GM23338 (cell line): Measurements from ENCODE around the gene RNF212B. TPM values are rescaled to one million over a fixed set of nuclear protein-coding genes. Genes with fewer than 3 reads are reported as not detected.
"Not testable (repeated sequence)": the region's sequence is repeated elsewhere in the genome, so short reads cannot be mapped to it uniquely, and the experiment has no call there.

Source experiments
- ATAC-seq: fragments of 200-7000 bp; cut with Tn5 transposase; 3 replicates; pipeline ENCODE4 v1.9.1; 2020
- DNase-seq: peaks from one replicate; pipeline ENCODE4 v3.0.0-alpha.2; 2015; ENCODE audit warnings: low spot score
- H2AFZ ChIP-seq: fragments of 200-600 bp; sonication (generic); 2 replicates; pipeline ENCODE4 v1.8.0; 2016; ENCODE audit warnings: antibody characterized with exemption, mild to moderate bottlenecking, moderate library complexity
- H3F3A ChIP-seq: fragments of 200-600 bp; sonication (generic); replicated peaks from 2 replicates; pipeline ENCODE4 v1.8.0; 2017; ENCODE audit warnings: antibody characterized with exemption, mixed run types, low read depth
- H3K27ac ChIP-seq: fragments of 200-600 bp; sonication (generic); 2 replicates; pipeline ENCODE4 v1.6.1; 2016; ENCODE audit warnings: low read depth
- H3K27me3 ChIP-seq: fragments of 200-600 bp; sonication (generic); 2 replicates; pipeline ENCODE4 v1.8.0; 2016; ENCODE audit warnings: mild to moderate bottlenecking, mixed run types, moderate library complexity; ENCODE audit not compliant: insufficient read depth
- H3K36me3 ChIP-seq: fragments of 200-600 bp; sonication (generic); 2 replicates; pipeline ENCODE4 v1.8.0; 2016; ENCODE audit warnings: mild to moderate bottlenecking; ENCODE audit not compliant: insufficient read depth
- H3K4me1 ChIP-seq: fragments of 200-600 bp; sonication (generic); 2 replicates; pipeline ENCODE4 v1.8.0; 2016; ENCODE audit warnings: mild to moderate bottlenecking, moderate library complexity; ENCODE audit not compliant: insufficient read depth
- H3K4me2 ChIP-seq: fragments of 200-600 bp; sonication (generic); 2 replicates; pipeline ENCODE4 v1.7.1; 2017; ENCODE audit warnings: mixed run types
- H3K4me3 ChIP-seq: fragments of 200-600 bp; sonication (generic); 2 replicates; pipeline ENCODE4 v1.6.1; 2016; ENCODE audit warnings: mixed run types
- H3K79me2 ChIP-seq: fragments of 200-600 bp; sonication (generic); replicated peaks from 2 replicates; pipeline ENCODE4 v1.8.0; 2017; ENCODE audit warnings: mild to moderate bottlenecking; ENCODE audit not compliant: insufficient read depth
- H3K9me2 ChIP-seq: fragments of 200-600 bp; sonication (generic); 2 replicates; pipeline ENCODE4 v1.8.0; 2017; ENCODE audit not compliant: insufficient read depth
- H4K20me1 ChIP-seq: fragments of 200-600 bp; sonication (generic); replicated peaks from 2 replicates; pipeline ENCODE4 v1.8.0; 2017; ENCODE audit warnings: mild to moderate bottlenecking; ENCODE audit not compliant: insufficient read depth
- H3K27ac Mint-ChIP-seq: 2 replicates; pipeline ENCODE4 v1.8.0; 2020; ENCODE audit warnings: inconsistent platforms, mild to moderate bottlenecking, moderate library complexity, mixed read lengths
- H3K27me3 Mint-ChIP-seq: 3 replicates; pipeline ENCODE4 v1.8.0; 2022; ENCODE audit warnings: low read depth, mild to moderate bottlenecking, moderate library complexity, mixed read lengths, inconsistent platforms; ENCODE audit not compliant: insufficient read depth, poor library complexity
- H3K36me3 Mint-ChIP-seq: 3 replicates; pipeline ENCODE4 v1.8.0; 2021; ENCODE audit warnings: low read depth, mild to moderate bottlenecking, inconsistent platforms, moderate library complexity, mixed read lengths
- H3K4me1 Mint-ChIP-seq: 3 replicates; pipeline ENCODE4 v1.8.0; 2020; ENCODE audit warnings: mild to moderate bottlenecking, inconsistent platforms, mixed read lengths
- H3K4me3 Mint-ChIP-seq: 3 replicates; pipeline ENCODE4 v1.8.0; 2021; ENCODE audit warnings: moderate library complexity, mild to moderate bottlenecking, inconsistent platforms, mixed read lengths
- H3K9me3 Mint-ChIP-seq: 3 replicates; pipeline ENCODE4 v1.8.0; 2020; ENCODE audit warnings: moderate library complexity, mild to moderate bottlenecking, inconsistent platforms, mixed read lengths
- EZH2 ChIP-seq: fragments of 200-600 bp; sonication (generic); IDR thresholded peaks from one replicate; pipeline ENCODE4 v1.8.0; 2017; ENCODE audit warnings: antibody characterized with exemption, mild to moderate bottlenecking, low read depth; ENCODE audit not compliant: unreplicated experiment
- EZH2phosphoT487 ChIP-seq: fragments of 200-600 bp; sonication (generic); IDR thresholded peaks from one replicate; pipeline ENCODE4 v1.8.1; 2018; ENCODE audit warnings: antibody characterized with exemption; ENCODE audit not compliant: unreplicated experiment
- JUNB ChIP-seq: IDR thresholded peaks from one replicate; pipeline ENCODE4 v1.6.1; 2016; ENCODE audit warnings: antibody characterized with exemption; ENCODE audit not compliant: unreplicated experiment
- POLR2AphosphoS5 ChIP-seq: IDR thresholded peaks from 2 replicates; pipeline ENCODE4 v1.6.1; 2016; ENCODE audit warnings: antibody characterized with exemption, low read depth
- STAT1 ChIP-seq: IDR thresholded peaks from one replicate; pipeline ENCODE4 v1.6.1; 2016; ENCODE audit warnings: antibody characterized with exemption; ENCODE audit not compliant: unreplicated experiment
- ZNF114 ChIP-seq: fragments of 250-450 bp; sonication (Bioruptor Pico); IDR thresholded peaks from 2 replicates; pipeline ENCODE4 v1.5.0; 2020; ENCODE audit warnings: mild to moderate bottlenecking, moderate library complexity
- ZNF331 ChIP-seq: fragments of 250-450 bp; sonication (Bioruptor Pico); IDR thresholded peaks from 2 replicates; pipeline ENCODE4 v1.5.0; 2020; ENCODE audit warnings: low read depth, mild to moderate bottlenecking, moderate library complexity
- polyA plus RNA-seq: library from polyadenylated mRNA; unstranded; fragments of >200 nt; fragmentation: Nextera tagmentation; extraction: Ambion mirVana; gene quantifications from 2 replicates; pipeline ENCODE4 v1.2.1, GENCODE V29; 2016
- total RNA-seq: library from RNA; depleted of rRNA; stranded (reverse); fragments of >200 nt; shearing (Covaris generic); gene quantifications from 2 replicates; pipeline ENCODE4 v1.2.3, GENCODE V29; 2014
- TF ChIP-seq, protein P1 (sequence below): IDR thresholded peaks from one replicate; pipeline ENCODE4 v1.6.1; 2018; ENCODE audit warnings: antibody characterized with exemption; ENCODE audit not compliant: unreplicated experiment
- TF ChIP-seq, protein P2 (sequence below), 2 experiments: fragments of 200-600 bp in 1 of 2; sonication (generic) in 1 of 2; conservative IDR thresholded peaks; 2 replicates each; pipeline versions ENCODE4 v1.5.1 to v1.6.1; 2016 to 2017; ENCODE audit warnings: antibody characterized with exemption in 2 of 2, low read depth in 2 of 2, mild to moderate bottlenecking in 2 of 2, moderate library complexity in 1 of 2
- TF ChIP-seq, protein P3 (sequence below): IDR thresholded peaks from 2 replicates; pipeline ENCODE4 v1.6.1; 2016; ENCODE audit warnings: antibody characterized with exemption

Gene RNF212B
- total and polyA plus RNA-seq, 2 experiments from 2014 or later: not detected

DNA sequence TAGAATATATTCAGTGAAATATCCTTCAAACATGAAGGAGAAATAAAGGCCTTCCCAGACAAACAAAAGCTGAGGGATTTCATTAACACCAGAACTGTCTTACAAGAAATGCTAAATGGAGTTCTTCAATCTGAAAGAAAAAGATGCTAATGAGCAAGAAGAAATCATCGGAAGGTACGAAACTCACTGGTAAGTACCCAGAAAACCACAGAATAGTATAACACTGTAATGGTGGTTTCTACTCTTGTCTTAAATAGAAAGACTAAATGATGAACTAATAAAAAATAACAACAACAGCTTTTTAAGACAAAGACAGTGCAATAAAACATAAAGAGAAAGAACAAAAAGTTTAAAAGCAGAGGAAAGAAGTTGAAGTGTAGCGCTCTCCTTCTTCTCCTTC lies 18.7 kb upstream of the RNF212B start (continued):
- TF ChIP-seq, protein P1, sequence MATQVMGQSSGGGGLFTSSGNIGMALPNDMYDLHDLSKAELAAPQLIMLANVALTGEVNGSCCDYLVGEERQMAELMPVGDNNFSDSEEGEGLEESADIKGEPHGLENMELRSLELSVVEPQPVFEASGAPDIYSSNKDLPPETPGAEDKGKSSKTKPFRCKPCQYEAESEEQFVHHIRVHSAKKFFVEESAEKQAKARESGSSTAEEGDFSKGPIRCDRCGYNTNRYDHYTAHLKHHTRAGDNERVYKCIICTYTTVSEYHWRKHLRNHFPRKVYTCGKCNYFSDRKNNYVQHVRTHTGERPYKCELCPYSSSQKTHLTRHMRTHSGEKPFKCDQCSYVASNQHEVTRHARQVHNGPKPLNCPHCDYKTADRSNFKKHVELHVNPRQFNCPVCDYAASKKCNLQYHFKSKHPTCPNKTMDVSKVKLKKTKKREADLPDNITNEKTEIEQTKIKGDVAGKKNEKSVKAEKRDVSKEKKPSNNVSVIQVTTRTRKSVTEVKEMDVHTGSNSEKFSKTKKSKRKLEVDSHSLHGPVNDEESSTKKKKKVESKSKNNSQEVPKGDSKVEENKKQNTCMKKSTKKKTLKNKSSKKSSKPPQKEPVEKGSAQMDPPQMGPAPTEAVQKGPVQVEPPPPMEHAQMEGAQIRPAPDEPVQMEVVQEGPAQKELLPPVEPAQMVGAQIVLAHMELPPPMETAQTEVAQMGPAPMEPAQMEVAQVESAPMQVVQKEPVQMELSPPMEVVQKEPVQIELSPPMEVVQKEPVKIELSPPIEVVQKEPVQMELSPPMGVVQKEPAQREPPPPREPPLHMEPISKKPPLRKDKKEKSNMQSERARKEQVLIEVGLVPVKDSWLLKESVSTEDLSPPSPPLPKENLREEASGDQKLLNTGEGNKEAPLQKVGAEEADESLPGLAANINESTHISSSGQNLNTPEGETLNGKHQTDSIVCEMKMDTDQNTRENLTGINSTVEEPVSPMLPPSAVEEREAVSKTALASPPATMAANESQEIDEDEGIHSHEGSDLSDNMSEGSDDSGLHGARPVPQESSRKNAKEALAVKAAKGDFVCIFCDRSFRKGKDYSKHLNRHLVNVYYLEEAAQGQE: no peak
- TF ChIP-seq JUNB (no peak), EZH2 (no peak), ZNF114 (no peak), STAT1 (no peak), ZNF331 (no peak)
- TF ChIP-seq, protein P2, sequence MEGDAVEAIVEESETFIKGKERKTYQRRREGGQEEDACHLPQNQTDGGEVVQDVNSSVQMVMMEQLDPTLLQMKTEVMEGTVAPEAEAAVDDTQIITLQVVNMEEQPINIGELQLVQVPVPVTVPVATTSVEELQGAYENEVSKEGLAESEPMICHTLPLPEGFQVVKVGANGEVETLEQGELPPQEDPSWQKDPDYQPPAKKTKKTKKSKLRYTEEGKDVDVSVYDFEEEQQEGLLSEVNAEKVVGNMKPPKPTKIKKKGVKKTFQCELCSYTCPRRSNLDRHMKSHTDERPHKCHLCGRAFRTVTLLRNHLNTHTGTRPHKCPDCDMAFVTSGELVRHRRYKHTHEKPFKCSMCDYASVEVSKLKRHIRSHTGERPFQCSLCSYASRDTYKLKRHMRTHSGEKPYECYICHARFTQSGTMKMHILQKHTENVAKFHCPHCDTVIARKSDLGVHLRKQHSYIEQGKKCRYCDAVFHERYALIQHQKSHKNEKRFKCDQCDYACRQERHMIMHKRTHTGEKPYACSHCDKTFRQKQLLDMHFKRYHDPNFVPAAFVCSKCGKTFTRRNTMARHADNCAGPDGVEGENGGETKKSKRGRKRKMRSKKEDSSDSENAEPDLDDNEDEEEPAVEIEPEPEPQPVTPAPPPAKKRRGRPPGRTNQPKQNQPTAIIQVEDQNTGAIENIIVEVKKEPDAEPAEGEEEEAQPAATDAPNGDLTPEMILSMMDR (conservative IDR thresholded peaks at IDR 0.05; ENCODE audit: low read depth in 2 of 2): no peak

DNA sequence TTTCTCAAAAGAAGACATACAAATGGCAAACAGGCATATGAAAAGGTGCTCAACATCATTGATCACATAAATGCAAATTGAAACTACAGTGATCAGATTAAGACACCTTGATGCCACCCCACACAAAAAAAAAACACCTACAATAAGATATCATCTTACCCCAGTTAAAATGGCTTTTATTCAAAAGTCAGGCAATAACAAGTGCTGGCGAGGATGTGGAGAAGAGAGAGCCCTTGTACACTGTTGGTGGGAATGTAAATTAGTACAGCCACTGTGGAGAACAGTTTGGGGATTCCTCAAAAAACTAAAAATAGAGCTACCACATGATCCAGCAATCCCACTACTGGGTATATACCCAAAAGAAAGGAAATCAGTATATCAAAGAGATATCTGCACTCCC lies 12.8 kb upstream of the RNF212B start:
- not testable (repeated sequence) for H3K79me2 ChIP-seq, DNase-seq, H3K36me3 ChIP-seq, H3K4me1 ChIP-seq, H3K27me3 ChIP-seq, H3K27me3 Mint-ChIP-seq, H3K4me3 ChIP-seq, H3K36me3 Mint-ChIP-seq, H3K4me3 Mint-ChIP-seq, H3K9me2 ChIP-seq, H3K4me2 ChIP-seq, ATAC-seq, H3K4me1 Mint-ChIP-seq, H3F3A ChIP-seq, H4K20me1 ChIP-seq, H2AFZ ChIP-seq, H3K27ac Mint-ChIP-seq, H3K27ac ChIP-seq
- H3K9me3 Mint-ChIP-seq: peaks cover 14% of the 10 kb centered on the region

DNA sequence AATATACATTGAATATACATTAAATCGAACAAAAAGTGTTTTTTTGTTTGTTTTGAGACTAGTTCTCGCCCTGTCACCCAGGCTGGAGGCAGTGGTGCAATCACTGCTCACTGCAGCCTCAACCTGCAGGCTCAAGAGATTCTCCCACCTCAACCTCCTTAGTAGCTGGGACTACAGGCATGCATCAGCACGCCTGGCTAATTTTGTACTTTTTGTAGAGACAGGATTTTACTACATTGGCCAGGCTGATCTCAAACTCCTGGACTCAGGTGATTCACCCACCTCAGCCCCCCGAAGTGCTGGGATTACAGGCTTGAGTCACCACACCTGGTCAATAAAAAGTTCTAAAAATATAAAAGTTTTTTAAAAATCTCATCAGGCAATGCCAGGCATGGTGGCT lies 10.2 kb upstream of the RNF212B start:
- Histone ChIP-seq H3K4me2 (no peak overlapping the region), H3K9me2 (no peaks in the 10 kb centered on the region), H3K27me3 (no peaks in the 10 kb centered on the region), H3K27ac (no peak overlapping the region), H3K4me3 (no peak overlapping the region), H3K4me1 (no peaks in the 10 kb centered on the region), H2AFZ (no peak overlapping the region), H3K79me2 (no peaks in the 10 kb centered on the region), H3K36me3 (no peaks in the 10 kb centered on the region), H4K20me1 (no peaks in the 10 kb centered on the region), H3F3A (no peaks in the 10 kb centered on the region)
- Mint-ChIP-seq H3K27ac (no peak overlapping the region), H3K27me3 (peaks cover 4% of the 10 kb centered on the region), H3K36me3 (peaks cover 11% of the 10 kb centered on the region; the same call in 2 of the 3 replicates), H3K4me3 (no peak overlapping the region), H3K9me3 (peaks cover 31% of the 10 kb centered on the region), H3K4me1 (no peaks in the 10 kb centered on the region)
- no peak for ATAC-seq
- DNase-seq: no peak
- TF ChIP-seq ZNF331 (no peak), EZH2phosphoT487 (no peak), ZNF114 (no peak), JUNB (no peak), EZH2 (no peak), POLR2AphosphoS5 (no peak)
- TF ChIP-seq, protein P1: no peak
- TF ChIP-seq, protein P3, sequence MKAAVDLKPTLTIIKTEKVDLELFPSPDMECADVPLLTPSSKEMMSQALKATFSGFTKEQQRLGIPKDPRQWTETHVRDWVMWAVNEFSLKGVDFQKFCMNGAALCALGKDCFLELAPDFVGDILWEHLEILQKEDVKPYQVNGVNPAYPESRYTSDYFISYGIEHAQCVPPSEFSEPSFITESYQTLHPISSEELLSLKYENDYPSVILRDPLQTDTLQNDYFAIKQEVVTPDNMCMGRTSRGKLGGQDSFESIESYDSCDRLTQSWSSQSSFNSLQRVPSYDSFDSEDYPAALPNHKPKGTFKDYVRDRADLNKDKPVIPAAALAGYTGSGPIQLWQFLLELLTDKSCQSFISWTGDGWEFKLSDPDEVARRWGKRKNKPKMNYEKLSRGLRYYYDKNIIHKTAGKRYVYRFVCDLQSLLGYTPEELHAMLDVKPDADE: no peak
- TF ChIP-seq, protein P2 (conservative IDR thresholded peaks at IDR 0.05; ENCODE audit: low read depth in 2 of 2): no peak
